ENCODE measurements around the gene ADTRP.
"Not testable (repeated sequence)": the region's sequence is repeated elsewhere in the genome, so short reads cannot be mapped to it uniquely, and the experiment has no call there.

Gene ADTRP

DNA sequence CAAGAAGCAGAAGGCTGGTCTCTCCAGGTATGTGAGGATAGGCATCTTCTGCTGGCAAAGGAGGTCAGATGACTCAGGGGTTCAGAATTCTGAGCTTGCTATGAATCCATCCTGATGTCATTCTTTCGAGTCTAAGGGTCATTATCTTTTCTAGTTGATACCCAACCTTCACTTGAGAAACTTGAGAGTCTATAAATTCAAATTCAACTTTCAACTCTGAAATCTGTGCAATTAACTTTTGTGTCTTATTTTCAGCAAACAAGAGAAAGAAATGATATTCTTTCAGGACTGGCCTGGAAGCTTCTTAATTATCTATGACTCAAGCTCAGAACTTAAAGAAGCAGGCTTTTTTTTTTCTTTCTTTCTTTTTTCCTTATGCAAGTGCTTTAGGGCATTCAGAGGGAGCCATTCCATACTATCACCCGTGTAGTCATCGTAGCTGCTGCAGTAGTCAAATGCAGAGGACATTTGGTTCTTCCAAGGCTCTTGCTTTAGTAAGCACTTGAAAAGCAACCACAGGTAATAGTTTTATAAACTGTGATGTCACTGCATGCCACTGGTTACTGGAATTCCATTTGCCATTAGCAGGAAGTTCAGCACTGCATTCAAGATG is 93.0 kb downstream of the ADTRP start:
- no peak for FAIRE-seq

DNA sequence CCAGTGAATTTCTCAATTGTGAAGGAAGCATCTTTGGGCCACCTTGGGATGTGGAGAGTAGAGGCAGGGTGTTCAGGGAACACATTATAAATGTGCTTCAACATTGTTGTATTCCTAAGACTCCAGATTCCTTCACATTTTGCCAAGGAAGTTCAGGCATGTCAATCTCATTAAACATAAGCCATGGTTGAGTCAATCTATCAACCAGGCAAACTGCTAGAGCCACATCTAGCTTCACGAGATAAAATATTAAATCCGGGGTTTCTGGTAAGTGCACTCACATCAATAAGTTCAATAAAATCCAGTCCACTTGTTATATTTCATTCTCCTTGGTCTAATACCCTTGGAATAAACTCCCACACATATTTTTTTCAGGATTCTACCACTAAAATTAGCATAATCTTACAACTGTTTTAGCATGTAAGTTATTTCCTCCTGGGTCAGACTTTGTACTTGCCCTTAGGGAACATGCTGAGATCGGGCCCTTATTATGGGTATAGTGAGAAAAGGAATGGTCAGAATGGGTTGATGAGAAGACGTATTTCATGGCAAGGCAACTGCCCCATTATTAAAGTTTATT is 93.6 kb downstream of the ADTRP start:
- FAIRE-seq, result no peak

GRCh38 chr6:11683871-11684270 is 94.7 kb downstream of the ADTRP start:
- no peak for FAIRE-seq

DNA sequence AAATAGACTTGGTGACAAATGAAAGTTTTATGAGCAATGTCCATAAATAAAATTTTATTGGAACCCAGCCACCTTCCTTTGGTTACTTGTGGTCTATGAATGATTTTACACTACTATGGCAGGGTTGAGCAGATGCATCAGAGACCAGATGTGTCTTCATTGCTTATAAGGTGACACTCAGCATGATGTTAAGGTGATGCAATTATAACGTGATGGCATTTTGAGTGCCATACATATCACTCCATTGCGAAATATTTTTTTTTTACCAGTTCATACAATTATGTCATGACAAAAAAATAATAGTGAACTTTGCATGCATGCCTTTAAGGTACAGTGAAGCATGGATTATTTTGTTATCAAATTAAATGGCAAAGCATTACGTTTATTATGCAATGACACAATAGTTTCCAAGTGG is 96.0 kb downstream of the ADTRP start:
- FAIRE-seq, result no peak

GRCh38 chr6:11681770-11682169 is 96.8 kb downstream of the ADTRP start:
- no peak for FAIRE-seq

GRCh38 chr6:11681357-11681756 is 97.2 kb downstream of the ADTRP start:
- FAIRE-seq, result no peak

DNA sequence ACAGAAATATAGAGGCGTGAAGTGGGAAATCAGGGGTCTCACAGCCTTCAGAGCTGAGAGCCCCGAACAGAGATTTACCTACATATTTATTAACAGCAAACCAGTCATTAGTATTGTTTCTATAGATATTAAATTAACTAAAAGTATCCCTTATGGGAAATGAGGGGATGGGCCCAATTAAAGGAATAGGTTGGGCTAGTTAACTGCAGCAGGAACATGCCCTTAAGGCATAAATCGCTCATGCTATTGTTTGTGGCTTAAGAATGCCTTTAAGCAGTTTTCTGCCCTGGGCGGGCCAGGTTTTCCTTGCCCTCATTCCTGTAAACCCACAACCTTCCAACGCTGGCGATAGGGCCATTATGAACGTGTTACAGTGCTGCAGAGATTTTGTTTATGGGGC is 98.1 kb downstream of the ADTRP start:
- not testable (repeated sequence) for FAIRE-seq

GRCh38 chr6:11679099-11679498 is 99.5 kb downstream of the ADTRP start:
- FAIRE-seq, result no peak

- FAIRE-seq, result no peak
Measured at GRCh38 chr6:11675601-11676000, 103.0 kb downstream of the ADTRP start.

GRCh38 chr6:11672669-11673068 is 105.9 kb downstream of the ADTRP start:
- FAIRE-seq, result no peak

DNA sequence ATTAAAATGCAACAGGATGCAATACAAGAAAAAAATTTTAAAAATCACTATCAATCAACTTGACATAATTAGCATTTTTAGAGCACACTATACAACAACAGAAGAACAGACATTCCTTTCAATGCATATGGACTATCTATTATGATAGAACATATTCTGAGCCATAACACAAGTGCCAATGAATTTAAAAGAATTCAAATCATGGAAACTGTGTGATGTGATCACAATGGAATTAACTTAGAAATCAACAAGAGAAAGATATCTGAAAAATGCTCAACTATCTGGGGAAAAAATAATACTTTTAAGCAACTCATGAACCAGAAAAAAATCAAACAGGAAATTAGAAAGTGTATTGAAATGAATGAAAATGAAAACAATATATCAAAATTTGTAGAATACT is 106.3 kb downstream of the ADTRP start:
- FAIRE-seq, result no peak

DNA sequence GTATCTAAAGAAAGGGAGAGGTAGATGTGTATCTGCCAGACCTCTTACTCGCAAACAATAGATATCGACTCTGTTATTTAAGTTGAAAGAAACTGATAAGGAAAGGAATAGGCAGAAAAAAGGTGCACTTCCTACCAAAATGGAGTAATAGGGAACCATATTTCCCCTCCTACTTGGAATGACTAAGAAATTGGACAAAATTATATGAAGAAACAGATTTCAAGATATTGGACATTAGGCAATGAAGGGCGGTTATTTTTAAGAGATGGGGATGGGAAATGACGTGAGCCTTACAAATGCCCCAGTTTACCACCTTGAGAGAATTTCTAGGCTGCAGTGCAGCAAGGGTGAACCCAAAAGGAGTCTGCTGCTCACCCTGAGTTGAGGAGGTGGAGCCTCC is 108.9 kb downstream of the ADTRP start:
- FAIRE-seq, result no peak

- FAIRE-seq, result no peak
Measured at GRCh38 chr6:11668455-11668854, 110.1 kb downstream of the ADTRP start.

DNA sequence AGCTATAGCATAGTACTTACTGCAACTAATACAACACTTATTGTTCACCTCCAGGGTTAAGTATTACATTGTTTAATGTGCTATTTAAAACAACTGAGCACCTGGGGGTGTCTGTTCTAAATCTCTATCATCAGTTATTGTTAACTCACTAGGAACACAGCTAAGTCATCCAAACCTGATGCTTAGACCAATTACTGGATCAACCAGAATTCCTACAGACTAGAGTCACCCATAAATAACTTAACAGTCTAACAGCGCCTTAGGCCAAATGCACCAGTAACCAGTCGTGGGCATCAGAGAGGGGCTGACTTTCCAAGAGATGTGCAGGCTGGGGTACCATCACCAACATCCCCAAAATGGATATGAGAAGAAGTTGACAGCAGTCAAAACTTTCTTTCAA is 110.7 kb downstream of the ADTRP start:
- no peak for FAIRE-seq

DNA sequence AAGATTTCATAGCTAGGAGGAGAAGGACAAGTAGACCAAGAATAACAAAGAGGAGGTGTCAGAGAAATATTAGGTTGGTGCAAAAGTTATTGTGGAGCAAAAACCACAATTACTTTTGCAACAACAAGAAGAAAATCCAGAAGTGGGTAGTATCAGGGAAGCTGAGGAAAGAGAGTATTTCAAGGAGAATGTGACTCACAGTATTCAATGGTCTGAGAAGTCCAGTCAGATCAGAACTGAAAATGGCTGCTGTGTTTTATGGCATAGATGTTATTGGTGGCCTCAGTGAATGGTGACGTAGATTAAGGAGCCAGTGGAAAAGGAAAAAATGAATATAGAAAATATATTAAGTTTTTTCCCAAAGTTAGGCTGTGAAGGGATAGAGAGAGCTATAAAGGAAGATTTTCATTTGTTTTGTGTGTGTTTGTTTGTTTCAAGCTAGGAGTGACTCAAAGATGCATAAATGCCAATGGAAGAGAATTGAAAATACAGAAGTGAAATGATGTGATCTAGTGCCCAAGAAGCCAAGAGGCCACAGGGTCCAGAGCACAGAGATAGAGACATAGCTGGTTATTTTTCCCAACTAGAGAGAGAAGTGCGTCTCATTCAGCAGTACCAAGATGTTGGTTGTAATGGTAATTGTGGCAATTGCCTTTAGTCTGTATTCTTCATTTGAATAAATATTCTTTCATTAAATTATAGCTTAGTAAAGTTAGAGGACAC is 112.8 kb downstream of the ADTRP start:
- no peak for FAIRE-seq

All from islet of Langerhans (tissue), 1 donor.